ENCODE measurements around the gene RIPPLY3.
"Not testable (repeated sequence)": the region's sequence is repeated elsewhere in the genome, so short reads cannot be mapped to it uniquely, and the experiment has no call there.

The RIPPLY3 gene

DNA sequence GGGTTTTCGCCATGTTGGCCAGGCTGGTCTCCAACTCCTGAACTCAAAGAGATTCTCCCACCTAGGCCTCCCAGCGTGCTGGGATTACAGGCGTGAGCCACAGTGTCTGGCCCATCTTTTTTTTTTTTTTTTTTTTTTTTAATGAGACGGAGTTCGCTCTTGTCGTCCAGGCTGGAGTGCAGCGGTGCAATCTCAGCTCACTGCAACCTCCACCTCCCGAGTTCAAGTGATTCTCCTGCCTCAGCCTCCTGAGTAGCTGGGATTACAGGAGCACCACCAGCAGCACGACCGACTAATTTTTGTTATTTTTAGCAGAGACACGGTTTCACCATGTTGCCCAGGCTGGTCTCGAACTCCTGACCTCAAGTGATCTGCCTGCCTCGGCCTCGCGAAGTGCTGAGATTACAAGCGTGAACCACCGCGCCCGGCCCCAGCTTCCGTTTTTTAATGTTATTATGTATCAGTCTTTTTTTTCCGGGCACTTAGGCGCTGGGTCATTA lies 17.3 kb upstream of the RIPPLY3 start:
- peak overlapping the region; percentile 89 for H3K27ac ChIP-seq (replicated peaks; ENCODE audit: low read length)
- not testable (repeated sequence) for H3K4me1 ChIP-seq (ENCODE audit: control insufficient read depth in 2 of 2, insufficient read depth in 1 of 2, low read depth in 1 of 2, low read length in 2 of 2); H3K4ac ChIP-seq (ENCODE audit: low read length); H2BK15ac ChIP-seq (ENCODE audit: low read length); H2BK5ac ChIP-seq (ENCODE audit: low read length); H4K91ac ChIP-seq (ENCODE audit: low read depth, low read length, poor library complexity); H3K79me1 ChIP-seq (ENCODE audit: low read depth, low read length); H2BK120ac ChIP-seq (ENCODE audit: low read depth, low read length); H3K9me3 ChIP-seq (replicated peaks in 1 of 2; ENCODE audit: control insufficient read depth in 2 of 2, insufficient read depth in 1 of 2, low read depth in 1 of 2, low read length in 2 of 2); H4K8ac ChIP-seq (ENCODE audit: low read depth, low read length); H2BK12ac ChIP-seq (ENCODE audit: low read length); H3K36me3 ChIP-seq (replicated peaks in 1 of 2; ENCODE audit: control insufficient read depth in 2 of 2, insufficient read depth in 2 of 2, low read length in 2 of 2); H3K14ac ChIP-seq (ENCODE audit: low read length); H3K27me3 ChIP-seq (ENCODE audit: control insufficient read depth in 3 of 3, insufficient read depth in 3 of 3, low read depth in 1 of 3, low read length in 3 of 3); H3K9ac ChIP-seq (ENCODE audit: low read depth, low read length, poor library complexity); DNase-seq (ENCODE audit: low spot score); H2AK5ac ChIP-seq (ENCODE audit: low read depth, low read length)
- H3K4me3 ChIP-seq (ENCODE audit: low read length in 2 of 2): peak overlapping the region; percentile 55 to 65
- H2AFZ ChIP-seq (ENCODE audit: low read length): peak overlapping the region; percentile 91
- H3K4me2 ChIP-seq (ENCODE audit: insufficient read depth, low read length, poor library complexity, severe bottlenecking): peak overlapping the region; percentile 56
- peak overlapping the region; percentile 97 for H3K23ac ChIP-seq (ENCODE audit: low read depth, low read length, poor library complexity)
- WGBS, 2 donors (ENCODE audit: extremely low coverage in 2 of 2, insufficient read length in 2 of 2, insufficient replicate concordance in 1 of 2): no CpG with 5 or more reads among the region's 22 CpGs
- H3K18ac ChIP-seq (ENCODE audit: low read length): peak overlapping the region; percentile 89

DNA sequence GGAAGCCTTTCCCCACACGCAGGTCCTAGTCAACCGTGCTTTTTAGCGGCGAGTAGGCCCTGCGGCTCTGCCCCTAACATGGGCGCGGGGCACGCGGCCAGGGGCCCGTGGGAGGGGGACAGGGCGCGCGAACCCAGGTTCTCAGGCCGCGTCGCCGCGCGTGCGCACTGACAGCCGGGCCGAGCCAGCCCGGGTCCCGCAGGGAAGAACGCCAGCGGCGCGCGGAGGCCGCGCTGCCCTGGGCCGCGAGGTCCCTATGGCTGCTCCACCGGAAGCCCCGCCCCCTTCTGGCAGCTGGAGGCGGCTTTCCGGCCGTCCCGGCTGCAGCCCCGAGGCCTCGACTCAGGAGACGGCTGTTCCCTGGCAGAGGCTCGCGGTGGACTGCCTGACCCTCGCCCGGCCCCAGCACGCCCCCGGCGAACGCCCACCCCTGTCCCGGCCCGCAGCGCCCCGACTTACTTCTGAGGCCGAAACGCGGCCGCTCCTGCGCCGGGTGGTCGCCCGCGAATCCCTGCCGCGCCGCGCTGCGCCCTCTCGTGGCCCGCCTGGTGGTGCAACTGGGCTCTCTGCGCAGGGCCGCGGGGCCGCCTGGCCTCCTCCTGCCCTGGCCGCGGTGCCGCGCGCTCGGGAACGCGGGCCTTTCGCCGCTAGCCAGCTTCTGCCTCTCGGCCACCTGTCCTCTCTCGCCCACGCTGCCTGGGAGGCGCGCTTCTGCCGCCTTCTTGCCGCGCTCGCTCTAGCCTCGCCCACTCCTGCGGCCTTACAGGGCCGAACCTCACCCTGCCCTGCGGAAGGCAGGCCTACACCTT lies 16.6 kb upstream of the RIPPLY3 start:
- Histone ChIP-seq H2BK120ac (ENCODE audit: low read depth, low read length) (no peak overlapping the region), H3K9ac (ENCODE audit: low read depth, low read length, poor library complexity) (peak overlapping the region; percentile 91), H3K4me1 (ENCODE audit: control insufficient read depth in 2 of 2, insufficient read depth in 1 of 2, low read depth in 1 of 2, low read length in 2 of 2) (peaks cover 8 to 9% of the 10 kb centered on the region in 2 donors), H3K79me1 (ENCODE audit: low read depth, low read length) (no peaks in the 10 kb centered on the region), H3K4me3 (ENCODE audit: low read length in 2 of 2) (peak overlapping the region; percentile 55 to 78), H3K14ac (ENCODE audit: low read length) (no peak overlapping the region), H3K18ac (ENCODE audit: low read length) (peak overlapping the region; percentile 96), H2BK5ac (ENCODE audit: low read length) (peak overlapping the region; percentile 62), H2AFZ (ENCODE audit: low read length) (peak overlapping the region; percentile 91), H3K36me3 (replicated peaks in 1 of 2; ENCODE audit: control insufficient read depth in 2 of 2, insufficient read depth in 2 of 2, low read length in 2 of 2) (peaks cover 0 to 3% of the 10 kb centered on the region in 2 donors), H3K9me3 (replicated peaks in 1 of 2; ENCODE audit: control insufficient read depth in 2 of 2, insufficient read depth in 1 of 2, low read depth in 1 of 2, low read length in 2 of 2) (peaks cover 0 to 4% of the 10 kb centered on the region in 2 donors), H3K27ac (replicated peaks; ENCODE audit: low read length) (peak overlapping the region; percentile 90), H2BK15ac (ENCODE audit: low read length) (peak overlapping the region; percentile 98), H3K4me2 (ENCODE audit: insufficient read depth, low read length, poor library complexity, severe bottlenecking) (peak overlapping the region; percentile 56), H3K23ac (ENCODE audit: low read depth, low read length, poor library complexity) (peak overlapping the region; percentile 97), H3K27me3 (ENCODE audit: control insufficient read depth in 3 of 3, insufficient read depth in 3 of 3, low read depth in 1 of 3, low read length in 3 of 3) (no peaks in the 10 kb centered on the region), H4K91ac (ENCODE audit: low read depth, low read length, poor library complexity) (no peak overlapping the region), H3K4ac (ENCODE audit: low read length) (no peak overlapping the region), H4K8ac (ENCODE audit: low read depth, low read length) (peak overlapping the region; percentile 78), H2AK5ac (ENCODE audit: low read depth, low read length) (no peak overlapping the region), H2BK12ac (ENCODE audit: low read length) (no peak overlapping the region)
- peak; percentile 91 for DNase-seq (ENCODE audit: low spot score)
- WGBS, 2 donors (ENCODE audit: extremely low coverage in 2 of 2, insufficient read length in 2 of 2, insufficient replicate concordance in 1 of 2): no CpG with 5 or more reads among the region's 97 CpGs

DNA sequence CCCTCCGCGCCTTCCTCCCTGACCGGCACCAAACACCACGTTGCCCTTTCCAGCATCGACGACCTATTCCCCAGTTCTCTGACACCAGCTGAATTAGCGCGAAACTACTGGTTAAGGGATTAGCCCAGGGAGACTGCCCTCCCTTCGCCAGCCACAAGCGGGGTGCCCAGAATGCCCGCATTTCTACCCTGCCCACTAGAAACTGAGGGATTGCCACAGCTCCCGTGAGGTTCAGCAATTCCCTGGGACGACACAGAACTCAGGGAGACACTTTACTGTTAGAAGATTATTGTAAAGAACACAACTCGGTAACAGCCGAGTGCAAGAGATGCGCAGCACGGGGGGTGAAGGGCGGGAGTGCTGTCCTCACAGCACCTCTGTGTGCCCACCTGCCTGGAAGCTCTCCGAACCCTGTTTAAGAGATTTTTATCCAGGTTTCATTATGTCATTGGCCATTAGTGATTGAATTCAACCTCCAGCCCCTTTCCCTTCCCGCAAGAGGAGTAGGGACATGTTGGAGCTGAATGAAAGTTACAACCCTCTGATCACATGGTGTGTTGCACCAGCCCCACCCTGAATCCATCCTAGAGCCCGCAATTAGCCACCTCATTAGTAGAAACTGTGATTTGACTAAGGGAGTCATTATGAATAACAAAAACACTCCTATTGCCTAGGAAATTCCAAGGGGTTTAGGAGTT lies 15.8 kb upstream of the RIPPLY3 start:
- H3K27me3 ChIP-seq (ENCODE audit: control insufficient read depth in 3 of 3, insufficient read depth in 3 of 3, low read depth in 1 of 3, low read length in 3 of 3): no peaks in the 10 kb centered on the region
- peaks cover 0 to 4% of the 10 kb centered on the region in 2 donors for H3K9me3 ChIP-seq (replicated peaks in 1 of 2; ENCODE audit: control insufficient read depth in 2 of 2, insufficient read depth in 1 of 2, low read depth in 1 of 2, low read length in 2 of 2)
- H4K8ac ChIP-seq (ENCODE audit: low read depth, low read length): peak overlapping the region; percentile 78
- no peak overlapping the region for H3K14ac ChIP-seq (ENCODE audit: low read length)
- no peak overlapping the region for H2AK5ac ChIP-seq (ENCODE audit: low read depth, low read length)
- peak overlapping the region; percentile 62 for H2BK5ac ChIP-seq (ENCODE audit: low read length)
- peak overlapping the region; percentile 91 for H2AFZ ChIP-seq (ENCODE audit: low read length)
- peak overlapping the region; percentile 97 for H3K23ac ChIP-seq (ENCODE audit: low read depth, low read length, poor library complexity)
- H2BK120ac ChIP-seq (ENCODE audit: low read depth, low read length): no peak overlapping the region
- H3K36me3 ChIP-seq (replicated peaks in 1 of 2; ENCODE audit: control insufficient read depth in 2 of 2, insufficient read depth in 2 of 2, low read length in 2 of 2): peaks cover 0 to 3% of the 10 kb centered on the region in 2 donors
- H2BK12ac ChIP-seq (ENCODE audit: low read length): peak overlapping the region; percentile 43
- peak overlapping the region; percentile 91 for H3K9ac ChIP-seq (ENCODE audit: low read depth, low read length, poor library complexity)
- H2BK15ac ChIP-seq (ENCODE audit: low read length): peak overlapping the region; percentile 98
- peaks cover 8 to 9% of the 10 kb centered on the region in 2 donors for H3K4me1 ChIP-seq (ENCODE audit: control insufficient read depth in 2 of 2, insufficient read depth in 1 of 2, low read depth in 1 of 2, low read length in 2 of 2)
- peak overlapping the region; percentile 55 to 78 for H3K4me3 ChIP-seq (ENCODE audit: low read length in 2 of 2)
- H3K27ac ChIP-seq (replicated peaks; ENCODE audit: low read length): peak overlapping the region; percentile 90
- no peak for DNase-seq (ENCODE audit: low spot score)
- no CpG with 5 or more reads among the region's 21 CpGs for WGBS, 2 donors (ENCODE audit: extremely low coverage in 2 of 2, insufficient read length in 2 of 2, insufficient replicate concordance in 1 of 2)
- peak overlapping the region; percentile 56 for H3K4me2 ChIP-seq (ENCODE audit: insufficient read depth, low read length, poor library complexity, severe bottlenecking)
- no peak overlapping the region for H3K4ac ChIP-seq (ENCODE audit: low read length)
- peak overlapping the region; percentile 94 for H3K18ac ChIP-seq (ENCODE audit: low read length)
- H4K91ac ChIP-seq (ENCODE audit: low read depth, low read length, poor library complexity): no peak overlapping the region
- no peaks in the 10 kb centered on the region for H3K79me1 ChIP-seq (ENCODE audit: low read depth, low read length)

DNA sequence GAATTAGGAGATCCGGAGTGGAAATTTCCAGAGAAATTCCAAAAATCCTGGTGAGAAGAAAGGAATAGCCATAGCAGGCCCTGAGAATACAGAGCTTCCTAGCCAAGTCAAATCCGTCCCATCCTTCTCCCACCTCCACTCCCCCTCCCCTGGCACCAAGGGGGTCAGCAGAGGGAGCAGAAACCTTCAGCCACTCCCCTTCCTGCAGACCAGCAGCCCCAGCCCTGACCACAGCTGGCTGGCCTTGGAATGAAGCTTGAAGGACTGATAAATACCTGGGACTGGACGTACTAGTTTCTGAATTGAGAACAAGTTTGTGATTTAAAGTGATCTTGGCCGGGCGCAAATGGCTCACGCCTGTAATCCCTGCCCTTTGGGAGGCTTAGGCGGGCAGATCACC lies 13.8 kb upstream of the RIPPLY3 start:
- Histone ChIP-seq H3K27me3 (ENCODE audit: control insufficient read depth in 3 of 3, insufficient read depth in 3 of 3, low read depth in 1 of 3, low read length in 3 of 3) (no peaks in the 10 kb centered on the region), H3K4me3 (ENCODE audit: low read length in 2 of 2) (no peak overlapping the region), H2AK5ac (ENCODE audit: low read depth, low read length) (no peak overlapping the region), H2BK12ac (ENCODE audit: low read length) (no peak overlapping the region), H3K14ac (ENCODE audit: low read length) (no peak overlapping the region), H2BK120ac (ENCODE audit: low read depth, low read length) (no peak overlapping the region), H4K8ac (ENCODE audit: low read depth, low read length) (no peak overlapping the region), H3K4ac (ENCODE audit: low read length) (no peak overlapping the region), H3K9me3 (replicated peaks in 1 of 2; ENCODE audit: control insufficient read depth in 2 of 2, insufficient read depth in 1 of 2, low read depth in 1 of 2, low read length in 2 of 2) (no peaks in the 10 kb centered on the region), H3K9ac (ENCODE audit: low read depth, low read length, poor library complexity) (no peak overlapping the region), H2AFZ (ENCODE audit: low read length) (no peak overlapping the region), H3K79me1 (ENCODE audit: low read depth, low read length) (no peaks in the 10 kb centered on the region), H2BK15ac (ENCODE audit: low read length) (no peak overlapping the region), H3K4me1 (ENCODE audit: control insufficient read depth in 2 of 2, insufficient read depth in 1 of 2, low read depth in 1 of 2, low read length in 2 of 2) (peaks cover 8 to 9% of the 10 kb centered on the region in 2 donors), H3K27ac (replicated peaks; ENCODE audit: low read length) (no peak overlapping the region), H4K91ac (ENCODE audit: low read depth, low read length, poor library complexity) (no peak overlapping the region), H3K36me3 (replicated peaks in 1 of 2; ENCODE audit: control insufficient read depth in 2 of 2, insufficient read depth in 2 of 2, low read length in 2 of 2) (no peaks in the 10 kb centered on the region), H3K18ac (ENCODE audit: low read length) (no peak overlapping the region), H3K4me2 (ENCODE audit: insufficient read depth, low read length, poor library complexity, severe bottlenecking) (no peak overlapping the region), H3K23ac (ENCODE audit: low read depth, low read length, poor library complexity) (no peak overlapping the region), H2BK5ac (ENCODE audit: low read length) (no peak overlapping the region)
- WGBS, 2 donors (ENCODE audit: extremely low coverage in 2 of 2, insufficient read length in 2 of 2, insufficient replicate concordance in 1 of 2): no CpG with 5 or more reads among the region's 7 CpGs
- DNase-seq (ENCODE audit: low spot score): no peak
